ENCODE results near the gene ATF6B.

DNA sequence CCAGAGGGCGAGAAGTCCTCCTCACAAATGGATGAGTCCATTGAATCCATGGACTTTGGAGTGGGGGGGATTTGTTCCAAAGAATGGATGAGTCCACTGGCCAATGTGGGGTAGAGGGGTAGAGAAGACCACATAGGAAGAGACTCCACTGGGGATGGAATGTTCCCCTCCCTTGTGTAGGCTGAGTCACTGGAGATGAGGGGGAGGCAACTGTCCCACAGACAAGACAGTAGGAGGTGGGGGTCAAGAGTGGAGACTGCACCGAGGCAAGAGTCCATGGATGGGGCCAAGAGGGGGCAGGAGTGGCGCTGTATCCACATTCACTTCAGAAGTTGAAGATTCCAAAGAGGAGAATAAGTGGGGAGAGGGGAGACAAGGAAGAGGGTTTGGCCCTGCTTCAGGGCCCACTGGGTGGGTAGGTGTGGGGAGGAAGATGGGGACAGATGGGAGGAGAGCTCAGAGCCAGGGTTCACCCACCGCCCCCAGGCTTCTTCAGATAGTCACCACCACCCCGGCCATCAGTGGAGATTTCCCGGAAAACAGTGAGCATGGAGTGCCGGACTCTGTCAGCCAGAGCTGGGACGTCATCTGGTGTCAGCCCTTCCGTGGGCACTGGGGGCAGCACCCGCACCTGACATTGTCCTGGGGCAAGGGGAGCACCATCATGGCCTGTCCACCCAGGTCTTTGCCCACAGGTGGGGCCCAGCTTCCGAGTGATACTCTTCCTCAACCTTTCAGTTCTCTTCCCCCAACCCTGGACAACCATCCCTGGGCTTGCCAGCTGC, 41.0 kb upstream of the ATF6B start:
- TF ChIP-seq, protein P1, sequence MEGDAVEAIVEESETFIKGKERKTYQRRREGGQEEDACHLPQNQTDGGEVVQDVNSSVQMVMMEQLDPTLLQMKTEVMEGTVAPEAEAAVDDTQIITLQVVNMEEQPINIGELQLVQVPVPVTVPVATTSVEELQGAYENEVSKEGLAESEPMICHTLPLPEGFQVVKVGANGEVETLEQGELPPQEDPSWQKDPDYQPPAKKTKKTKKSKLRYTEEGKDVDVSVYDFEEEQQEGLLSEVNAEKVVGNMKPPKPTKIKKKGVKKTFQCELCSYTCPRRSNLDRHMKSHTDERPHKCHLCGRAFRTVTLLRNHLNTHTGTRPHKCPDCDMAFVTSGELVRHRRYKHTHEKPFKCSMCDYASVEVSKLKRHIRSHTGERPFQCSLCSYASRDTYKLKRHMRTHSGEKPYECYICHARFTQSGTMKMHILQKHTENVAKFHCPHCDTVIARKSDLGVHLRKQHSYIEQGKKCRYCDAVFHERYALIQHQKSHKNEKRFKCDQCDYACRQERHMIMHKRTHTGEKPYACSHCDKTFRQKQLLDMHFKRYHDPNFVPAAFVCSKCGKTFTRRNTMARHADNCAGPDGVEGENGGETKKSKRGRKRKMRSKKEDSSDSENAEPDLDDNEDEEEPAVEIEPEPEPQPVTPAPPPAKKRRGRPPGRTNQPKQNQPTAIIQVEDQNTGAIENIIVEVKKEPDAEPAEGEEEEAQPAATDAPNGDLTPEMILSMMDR (IDR thresholded peaks at IDR 0.05), result no peak
- TF ChIP-seq EP300 (IDR thresholded peaks at IDR 0.05), result no peak
- TF ChIP-seq POLR2A (IDR thresholded peaks at IDR 0.05), result no peak
- no peak for TF ChIP-seq POLR2AphosphoS5 (IDR thresholded peaks at IDR 0.05)

Data from gastroesophageal sphincter (tissue), 3 donors.